PC-9 (cell line): ENCODE measurements around the gene SETBP1. TPM values are rescaled to one million over a fixed set of nuclear protein-coding genes. Genes with fewer than 3 reads are reported as not detected.

ENCODE experiments used
- BruUV-seq: library from RNA; stranded (reverse); fragments of 400-500 nt; replicated peaks from 2 replicates; lab custom pipeline; 2021; lab: Mats Ljungman, UMichigan
- CTCF ChIA-PET: fragments of 300-600 bp; sonication (Branson Sonifier 250); formaldehyde crosslinking; loops from one replicate; lab custom pipeline; 2022; ENCODE audit warnings: antibody characterized with exemption; lab: Charles Lee
- POLR2A ChIA-PET: fragments of 300-600 bp; sonication (Branson Sonifier 250); formaldehyde crosslinking; loops from one replicate; lab custom pipeline; 2022; ENCODE audit warnings: antibody characterized with exemption; ENCODE audit not compliant: unreplicated experiment; lab: Charles Lee
- DNase-seq, 2 experiments: peaks; one replicate each; pipeline versions ENCODE4 v3.0.0 to v3.0.0-alpha.2; 2015 to 2022; ENCODE audit warnings: mixed read lengths in 1 of 2
- H2AFZ ChIP-seq: fragments of 200-600 bp; sonication (generic); 2 replicates; pipeline ENCODE4 v1.8.1; 2017; ENCODE audit warnings: antibody characterized with exemption
- H3F3A ChIP-seq: fragments of 200-600 bp; sonication (generic); 2 replicates; pipeline ENCODE4 v1.8.1; 2017; ENCODE audit warnings: antibody characterized with exemption, mild to moderate bottlenecking, low read depth; ENCODE audit not compliant: insufficient read depth
- H3K27ac ChIP-seq: fragments of 200-600 bp; sonication (generic); 2 replicates; pipeline ENCODE4 v1.6.1; 2016; ENCODE audit warnings: mixed run types
- H3K27me3 ChIP-seq: fragments of 200-600 bp; sonication (generic); 2 replicates; pipeline ENCODE4 v1.6.1; 2016; ENCODE audit warnings: low read depth, mixed run types; ENCODE audit not compliant: insufficient read depth
- H3K36me3 ChIP-seq: fragments of 200-600 bp; sonication (generic); 2 replicates; pipeline ENCODE4 v1.6.1; 2016; ENCODE audit warnings: low read depth, mixed run types
- H3K4me1 ChIP-seq: fragments of 200-600 bp; sonication (generic); replicated peaks from 2 replicates; pipeline ENCODE4 v1.6.1; 2016; ENCODE audit warnings: mixed run types; ENCODE audit not compliant: insufficient read depth
- H3K4me2 ChIP-seq: fragments of 200-600 bp; sonication (generic); 2 replicates; pipeline ENCODE4 v1.6.1; 2017; ENCODE audit warnings: mixed run types
- H3K4me3 ChIP-seq: fragments of 200-600 bp; sonication (generic); 2 replicates; pipeline ENCODE4 v1.6.1; 2016; ENCODE audit warnings: mixed run types
- H3K79me2 ChIP-seq: fragments of 200-600 bp; sonication (generic); 2 replicates; pipeline ENCODE4 v1.6.1; 2017; ENCODE audit warnings: low read depth, mixed run types
- H3K9me2 ChIP-seq: fragments of 200-600 bp; sonication (generic); 2 replicates; pipeline ENCODE4 v1.8.1; 2017; ENCODE audit warnings: mild to moderate bottlenecking; ENCODE audit not compliant: insufficient read depth
- H3K9me3 ChIP-seq: fragments of 200-600 bp; sonication (generic); 2 replicates; pipeline ENCODE4 v1.8.1; 2016; ENCODE audit warnings: low read depth; ENCODE audit not compliant: insufficient read depth
- H4K20me1 ChIP-seq: fragments of 200-600 bp; sonication (generic); 2 replicates; pipeline ENCODE4 v1.8.1; 2017; ENCODE audit not compliant: insufficient read depth
- CTCF ChIP-seq: fragments of 200-600 bp; sonication (generic); conservative IDR thresholded peaks from 2 replicates; pipeline ENCODE4 v1.6.1; 2017; ENCODE audit warnings: mixed run types, antibody characterized with exemption, mild to moderate bottlenecking, moderate library complexity
- EZH2 ChIP-seq: fragments of 200-600 bp; sonication (generic); IDR thresholded peaks from 2 replicates; pipeline ENCODE4 v1.8.0; 2017; ENCODE audit warnings: antibody characterized with exemption, low read depth
- intact Hi-C: fragments of 100-400 bp; cut with micrococcal nuclease; formaldehyde crosslinking; loops from one replicate; pipeline ENCODE4 v1.10.0; 2022; ENCODE audit not compliant: unreplicated experiment
- total RNA-seq: library from RNA; stranded (reverse); gene quantifications from 2 replicates; pipeline ENCODE4 v1.2.3, GENCODE V29; 2021

Gene SETBP1
- total RNA-seq, 1 experiment from 2014 or later, result 9.0 TPM

DNA sequence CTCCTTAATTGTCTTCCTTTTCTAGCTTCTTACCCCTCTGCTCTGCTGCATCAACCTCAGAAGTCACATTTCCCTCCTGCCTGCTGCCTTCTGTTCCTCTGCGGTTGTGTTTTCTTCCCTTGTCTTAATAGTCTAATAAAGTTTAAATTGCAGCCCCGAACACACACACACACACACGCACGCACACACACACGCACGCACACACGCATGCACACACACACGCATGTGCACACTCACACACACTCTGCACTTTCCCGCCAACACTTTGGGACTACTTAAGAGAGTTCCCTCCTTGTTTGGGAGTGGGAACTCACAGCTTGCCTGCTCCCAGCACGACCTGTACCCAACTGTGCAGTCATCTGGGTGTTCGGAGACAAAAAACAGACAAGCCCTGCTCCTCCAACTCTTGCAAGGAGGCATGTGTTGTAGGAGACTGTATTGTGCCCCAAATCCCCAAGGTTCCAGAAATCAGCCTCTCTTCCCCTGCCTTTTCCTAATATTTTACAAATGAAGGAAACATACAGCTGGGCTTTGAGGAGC is 99.1 kb downstream of the SETBP1 start:
- Histone ChIP-seq H3K4me3 (no peak overlapping the region), H3K9me3 (no peaks in the 10 kb centered on the region), H3K36me3 (no peaks in the 10 kb centered on the region), H4K20me1 (no peaks in the 10 kb centered on the region), H2AFZ (no peak overlapping the region), H3K9me2 (no peaks in the 10 kb centered on the region; the same call in 1 of the 2 replicates), H3K4me2 (no peak overlapping the region), H3F3A (no peaks in the 10 kb centered on the region), H3K4me1 (no peaks in the 10 kb centered on the region), H3K79me2 (no peaks in the 10 kb centered on the region), H3K27me3 (no peaks in the 10 kb centered on the region), H3K27ac (no peak overlapping the region)
- intact Hi-C loops, result no loop called here
- ChIA-PET CTCF (no interaction called here), POLR2A (no interaction called here)
- no peak for TF ChIP-seq CTCF
- no peak for TF ChIP-seq EZH2
- BruUV-seq, result no TSS peak
- DNase-seq, result no peak

DNA sequence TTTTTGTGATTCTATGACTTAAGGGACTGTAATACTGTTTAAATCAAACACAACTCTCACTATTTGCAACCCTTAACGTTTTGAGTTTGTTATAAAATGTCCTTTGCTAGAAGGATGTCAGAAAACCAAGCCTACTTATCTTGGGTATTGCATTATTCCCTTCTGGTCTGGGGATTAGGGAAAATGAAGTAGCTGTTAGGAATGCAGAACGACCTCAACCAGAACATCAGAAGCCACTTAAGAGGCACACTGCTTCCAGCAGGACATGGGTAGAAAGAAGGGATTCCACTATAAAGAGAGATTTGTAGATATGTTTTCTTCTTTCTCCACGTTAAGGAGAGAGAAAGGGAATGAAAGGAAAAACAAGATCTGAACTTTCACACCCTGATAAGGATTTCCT is 101.2 kb downstream of the SETBP1 start:
- BruUV-seq, result no TSS peak
- no peak for DNase-seq
- no peak for TF ChIP-seq EZH2
- no peak overlapping the region for H3K4me2 ChIP-seq
- intact Hi-C loops, result no loop called here
- POLR2A ChIA-PET, result no interaction called here
- H3K9me2 ChIP-seq, result no peaks in the 10 kb centered on the region; the same call in 1 of the 2 replicates
- no peak overlapping the region for H2AFZ ChIP-seq
- H3K36me3 ChIP-seq, result no peaks in the 10 kb centered on the region
- no peaks in the 10 kb centered on the region for H4K20me1 ChIP-seq
- no peaks in the 10 kb centered on the region for H3K79me2 ChIP-seq
- H3F3A ChIP-seq, result no peaks in the 10 kb centered on the region
- H3K4me3 ChIP-seq, result no peak overlapping the region
- H3K27ac ChIP-seq, result no peak overlapping the region
- CTCF ChIA-PET, result no interaction called here
- no peaks in the 10 kb centered on the region for H3K9me3 ChIP-seq
- no peaks in the 10 kb centered on the region for H3K27me3 ChIP-seq
- no peaks in the 10 kb centered on the region for H3K4me1 ChIP-seq

DNA sequence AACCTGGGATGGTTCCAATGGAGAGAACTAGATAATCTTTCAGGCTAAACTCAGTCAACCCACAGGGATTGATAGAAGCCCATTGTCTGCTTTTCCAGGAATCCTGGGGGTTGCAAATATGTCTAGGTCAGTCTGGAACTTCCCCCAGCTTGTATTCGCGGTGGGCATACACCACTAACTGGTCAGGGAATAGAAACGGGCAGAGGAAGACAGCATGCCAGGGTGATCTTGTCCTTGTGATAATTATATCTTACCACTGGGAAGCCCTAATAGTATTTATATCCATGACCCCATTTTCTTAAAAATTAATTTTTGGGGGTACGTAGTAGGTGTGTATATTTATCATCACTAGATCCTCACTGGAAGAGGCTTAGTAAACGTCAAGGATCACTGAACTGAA is 101.9 kb downstream of the SETBP1 start:
- ChIA-PET CTCF (no interaction called here), POLR2A (no interaction called here)
- Histone ChIP-seq H3K4me2 (no peak overlapping the region), H4K20me1 (no peaks in the 10 kb centered on the region), H3K27ac (no peak overlapping the region), H3K4me1 (no peaks in the 10 kb centered on the region), H3K36me3 (no peaks in the 10 kb centered on the region), H3K27me3 (no peaks in the 10 kb centered on the region), H3K9me2 (no peaks in the 10 kb centered on the region; the same call in 1 of the 2 replicates), H2AFZ (no peak overlapping the region), H3F3A (no peaks in the 10 kb centered on the region), H3K79me2 (no peaks in the 10 kb centered on the region), H3K9me3 (no peaks in the 10 kb centered on the region), H3K4me3 (no peak overlapping the region)
- intact Hi-C loops, result no loop called here
- no peak for TF ChIP-seq EZH2
- no peak for TF ChIP-seq CTCF
- no TSS peak for BruUV-seq
- no peak for DNase-seq

DNA sequence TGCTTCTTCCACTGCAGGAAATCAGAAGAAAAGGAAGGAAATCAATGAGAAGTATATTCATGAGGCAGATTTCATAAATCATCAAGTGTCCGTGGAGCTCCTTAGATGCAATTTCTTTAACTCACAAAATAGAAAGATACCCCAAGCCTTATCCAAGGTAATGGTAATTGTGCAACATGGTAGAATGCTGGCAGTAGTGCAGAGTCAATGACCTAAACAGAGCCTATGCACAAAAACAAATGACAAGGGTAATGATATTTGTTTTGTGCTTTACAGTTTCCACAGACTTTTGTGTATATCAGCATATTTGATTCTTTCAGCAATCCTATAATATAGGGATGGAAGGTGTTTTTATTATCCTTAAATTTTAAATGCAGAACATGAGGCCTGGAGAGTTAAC is 102.7 kb downstream of the SETBP1 start:
- TF ChIP-seq CTCF (no peak), EZH2 (no peak)
- ChIA-PET CTCF (no interaction called here), POLR2A (no interaction called here)
- BruUV-seq, result no TSS peak
- Histone ChIP-seq H3K4me3 (no peak overlapping the region), H3K9me2 (no peaks in the 10 kb centered on the region; the same call in 1 of the 2 replicates), H4K20me1 (no peaks in the 10 kb centered on the region), H3K27me3 (no peaks in the 10 kb centered on the region), H2AFZ (no peak overlapping the region), H3F3A (no peaks in the 10 kb centered on the region), H3K36me3 (no peaks in the 10 kb centered on the region), H3K4me2 (no peak overlapping the region), H3K27ac (no peak overlapping the region), H3K9me3 (no peaks in the 10 kb centered on the region), H3K4me1 (no peaks in the 10 kb centered on the region), H3K79me2 (no peaks in the 10 kb centered on the region)
- intact Hi-C loops, result no loop called here
- DNase-seq, result no peak
